ENCODE data around the gene ALOX15.

DNA sequence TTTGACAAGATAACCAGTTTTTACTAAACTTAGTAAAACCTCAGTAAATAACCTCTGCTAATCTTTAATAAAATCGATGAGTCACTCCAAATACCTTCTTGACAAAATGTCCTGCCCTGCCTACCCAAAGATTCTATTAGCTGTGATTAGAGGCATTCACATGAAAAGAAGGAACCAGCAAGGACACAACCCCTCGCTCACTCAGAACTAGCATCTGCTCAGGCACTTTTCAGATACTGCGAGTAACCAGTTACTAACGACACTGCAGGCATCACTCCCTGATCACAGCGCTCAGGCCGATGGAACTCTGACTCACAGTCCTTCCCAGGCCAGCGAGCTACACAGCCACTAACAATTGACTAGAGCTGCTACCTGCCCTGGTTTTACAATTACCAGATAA is 38.2 kb upstream of the ALOX15 start:
- no peak for TF ChIP-seq EP300 (IDR thresholded peaks at IDR 0.05)
- TF ChIP-seq, protein P1, sequence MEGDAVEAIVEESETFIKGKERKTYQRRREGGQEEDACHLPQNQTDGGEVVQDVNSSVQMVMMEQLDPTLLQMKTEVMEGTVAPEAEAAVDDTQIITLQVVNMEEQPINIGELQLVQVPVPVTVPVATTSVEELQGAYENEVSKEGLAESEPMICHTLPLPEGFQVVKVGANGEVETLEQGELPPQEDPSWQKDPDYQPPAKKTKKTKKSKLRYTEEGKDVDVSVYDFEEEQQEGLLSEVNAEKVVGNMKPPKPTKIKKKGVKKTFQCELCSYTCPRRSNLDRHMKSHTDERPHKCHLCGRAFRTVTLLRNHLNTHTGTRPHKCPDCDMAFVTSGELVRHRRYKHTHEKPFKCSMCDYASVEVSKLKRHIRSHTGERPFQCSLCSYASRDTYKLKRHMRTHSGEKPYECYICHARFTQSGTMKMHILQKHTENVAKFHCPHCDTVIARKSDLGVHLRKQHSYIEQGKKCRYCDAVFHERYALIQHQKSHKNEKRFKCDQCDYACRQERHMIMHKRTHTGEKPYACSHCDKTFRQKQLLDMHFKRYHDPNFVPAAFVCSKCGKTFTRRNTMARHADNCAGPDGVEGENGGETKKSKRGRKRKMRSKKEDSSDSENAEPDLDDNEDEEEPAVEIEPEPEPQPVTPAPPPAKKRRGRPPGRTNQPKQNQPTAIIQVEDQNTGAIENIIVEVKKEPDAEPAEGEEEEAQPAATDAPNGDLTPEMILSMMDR (IDR thresholded peaks at IDR 0.05) = no peak

Measured in ovary (tissue), 3 donors.